Mucosa of descending colon (tissue), 3 donors: ENCODE results near the gene CDV3. TPM values are rescaled to one million over a fixed set of nuclear protein-coding genes. Genes with fewer than 3 reads are reported as not detected.
A peak's percentile ranks its signal among the peaks of the same experiment; 100 is the strongest.

Experiments
- ATAC-seq: fragments of 200-7000 bp; cut with Tn5 transposase; one replicate; pipeline ENCODE4 v1.9.1; 2020; ENCODE audit warnings: mild to moderate bottlenecking, moderate library complexity
- DNase-seq, 3 donors: peaks; one replicate each; pipeline ENCODE4 v3.0.0-alpha.2; 2020
- H3K36me3 ChIP-seq: fragments of 200-600 bp; one replicate; pipeline ENCODE4 v1.8.0; 2021; ENCODE audit warnings: low read depth, mild to moderate bottlenecking
- H3K4me1 ChIP-seq: fragments of 200-600 bp; one replicate; pipeline ENCODE4 v1.8.0; 2021; ENCODE audit warnings: low read depth, mild to moderate bottlenecking
- H3K4me3 ChIP-seq: fragments of 200-600 bp; one replicate; pipeline ENCODE4 v1.8.0; 2021; ENCODE audit warnings: mild to moderate bottlenecking
- H3K9me3 ChIP-seq: fragments of 200-600 bp; one replicate; pipeline ENCODE4 v1.8.0; 2021; ENCODE audit warnings: mild to moderate bottlenecking
- CTCF ChIP-seq: fragments of 200-600 bp; IDR thresholded peaks from one replicate; pipeline ENCODE4 v1.8.0; 2022; ENCODE audit warnings: antibody characterized with exemption, mild to moderate bottlenecking
- intact Hi-C, 2 donors: fragments of 100-400 bp; cut with DNase I in 1 of 2; cut with micrococcal nuclease in 1 of 2; formaldehyde crosslinking; loops; one replicate each; pipeline versions ENCODE4 v1.11.0 to v1.11.1; 2022; cut with DNase I, micrococcal nuclease
- total RNA-seq, 3 donors: library from RNA; stranded (reverse); fragmentation: NEBNext Ultra II Directional in 2 of 3; extraction: Animal tissue kit (Norgen Biotek cat#: 25700) in 2 of 3; gene quantifications; one replicate each; pipeline versions ENCODE4 v1.2.1 to v1.2.4, GENCODE V29; 2021 to 2023
- donor health status: DM: no; HTN: no; CAD: no; lungs with moderate emphysema.
- donor health status: DM: no; HTN: no; CAD: no.
- donor health status: DM: no; HTN: yes; CAD: no.

CDV3 gene
- total RNA-seq, 3 donors from 2014 or later = 109 to 171 (median 138) TPM

DNA sequence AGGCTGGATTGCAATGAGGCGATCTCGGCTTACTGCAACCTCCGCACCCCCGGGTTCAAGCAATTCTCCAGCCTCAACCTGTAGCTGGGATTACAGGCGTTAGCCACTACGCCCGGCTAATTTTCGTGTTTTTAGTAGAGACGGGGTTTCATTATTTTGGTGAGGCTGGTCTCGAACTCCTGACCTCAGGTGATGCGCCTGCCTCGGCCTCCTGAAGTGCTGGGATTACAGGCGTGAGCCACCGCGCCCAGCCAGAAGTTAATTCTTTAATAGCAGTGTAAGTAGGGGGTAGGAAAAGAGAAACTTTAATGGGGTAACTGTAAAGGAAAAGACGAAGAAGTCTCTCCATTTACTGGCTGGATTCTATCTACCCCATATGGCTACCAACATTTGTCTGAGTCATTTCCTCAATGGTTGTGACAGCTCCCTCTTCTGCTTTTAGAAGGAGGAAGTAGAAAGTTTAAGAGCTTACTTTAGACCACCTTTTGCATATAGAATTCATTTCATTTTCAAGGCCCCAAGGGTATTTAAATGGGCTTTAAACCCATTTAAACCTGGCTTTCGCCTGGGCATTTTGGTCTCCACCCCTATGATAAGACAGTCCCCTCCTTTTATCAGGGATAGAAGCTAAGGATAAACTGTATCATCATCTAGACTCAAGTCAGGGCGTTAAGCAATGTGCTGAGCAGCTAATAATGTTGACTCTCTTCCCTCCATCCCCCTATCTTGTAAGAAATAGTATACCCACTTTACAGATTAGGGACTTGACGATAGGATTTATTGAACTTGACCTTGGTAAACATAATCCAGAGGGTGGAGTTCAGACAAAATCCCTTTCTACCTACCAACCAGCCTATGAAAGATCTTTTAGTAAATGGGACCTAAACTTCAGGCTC is 1.1 kb upstream of the CDV3 start:
- Histone ChIP-seq H3K36me3 (peaks cover 5% of the 10 kb centered on the region), H3K9me3 (no peaks in the 10 kb centered on the region), H3K4me3 (no peak overlapping the region), H3K4me1 (peaks cover 16% of the 10 kb centered on the region)
- no peak for TF ChIP-seq CTCF
- intact Hi-C loops = loop anchor here in 1 of 2 donors (10.0 kb wide), 1 partner anchor 848 kb away; the partner anchor contains the start of gene NPHP3
- ATAC-seq (no peak), DNase-seq (peak; percentile 25 to 44 (median 38))

GRCh38 chr3:133573054-133573628 is 345 bp upstream of the CDV3 start:
- H3K4me3 ChIP-seq = peak overlapping the region; percentile 75
- peak; percentile 100 for DNase-seq
- intact Hi-C loops = loop anchor here in 1 of 2 donors (10.0 kb wide), 1 partner anchor 848 kb away; the partner anchor contains the start of gene NPHP3
- ATAC-seq = peak; percentile 90
- peaks cover 5% of the 10 kb centered on the region for H3K36me3 ChIP-seq
- TF ChIP-seq CTCF = peak; percentile 26
- peaks cover 16% of the 10 kb centered on the region for H3K4me1 ChIP-seq
- H3K9me3 ChIP-seq = no peaks in the 10 kb centered on the region

GRCh38 chr3:133574260-133574881 is 885 bp downstream of the CDV3 start:
- Histone ChIP-seq H3K9me3 (no peaks in the 10 kb centered on the region), H3K4me3 (peak overlapping the region; percentile 75), H3K4me1 (peaks cover 16% of the 10 kb centered on the region), H3K36me3 (peaks cover 5% of the 10 kb centered on the region)
- DNase-seq (peak; percentile 74 to 88 (median 86)), ATAC-seq (peak; percentile 48)
- no peak for TF ChIP-seq CTCF
- intact Hi-C loops = loop anchor here in 1 of 2 donors (10.0 kb wide), 1 partner anchor 850 kb away; the partner anchor contains the start of gene NPHP3

DNA sequence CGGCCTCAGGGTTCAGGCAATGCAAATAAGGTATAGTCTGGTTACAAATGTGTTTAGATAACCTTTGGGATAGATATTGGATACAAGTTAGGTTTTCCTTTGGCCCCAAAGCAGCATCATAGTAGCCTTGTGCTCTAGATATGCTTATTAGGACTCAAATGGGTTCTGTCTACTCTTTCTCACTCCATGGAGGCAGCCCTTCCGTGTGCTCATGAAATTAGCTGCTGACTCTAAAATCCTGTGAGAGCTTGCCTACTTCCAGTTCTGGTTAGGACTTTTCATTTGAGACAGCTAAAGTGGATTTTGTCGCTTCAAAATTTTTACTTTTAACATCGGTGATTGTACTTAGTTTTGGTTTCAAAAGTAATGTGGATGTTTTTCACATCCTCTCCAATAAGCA is 1.6 kb downstream of the CDV3 start:
- TF ChIP-seq CTCF = no peak
- Histone ChIP-seq H3K9me3 (no peaks in the 10 kb centered on the region), H3K36me3 (peaks cover 5% of the 10 kb centered on the region), H3K4me1 (peaks cover 16% of the 10 kb centered on the region), H3K4me3 (peak overlapping the region; percentile 75)
- intact Hi-C loops = loop anchor here in 1 of 2 donors (10.0 kb wide), 1 partner anchor 850 kb away; the partner anchor contains the start of gene NPHP3
- ATAC-seq = no peak
- no peak for DNase-seq

DNA sequence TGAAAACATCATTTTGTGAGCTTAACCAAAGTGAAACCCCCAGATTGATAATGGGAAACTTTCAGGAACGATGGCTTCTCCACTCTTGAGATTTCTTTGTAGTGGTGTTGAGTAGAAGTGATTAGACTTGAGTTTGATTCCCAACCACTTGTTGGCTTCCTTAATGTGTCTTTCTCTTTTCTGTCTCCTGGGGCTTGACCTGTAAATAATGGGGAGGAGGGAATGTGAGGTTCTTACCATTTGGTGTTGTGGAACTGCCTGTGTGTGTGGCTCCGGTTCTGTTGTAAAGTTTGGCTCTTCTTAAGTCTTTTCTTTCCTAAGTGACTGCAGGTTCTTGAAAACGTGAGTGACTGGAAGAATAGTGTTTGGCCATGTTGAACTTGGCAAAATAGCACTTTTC is 2.7 kb downstream of the CDV3 start:
- TF ChIP-seq CTCF = no peak
- DNase-seq = no peak
- intact Hi-C loops = loop anchor here in 1 of 2 donors (10.0 kb wide), 1 partner anchor 851 kb away; the partner anchor contains the start of gene NPHP3
- peaks cover 5% of the 10 kb centered on the region for H3K36me3 ChIP-seq
- ATAC-seq = no peak
- no peaks in the 10 kb centered on the region for H3K9me3 ChIP-seq
- no peak overlapping the region for H3K4me3 ChIP-seq
- peaks cover 16% of the 10 kb centered on the region for H3K4me1 ChIP-seq
